ENCODE results near the gene CDK14.

DNA sequence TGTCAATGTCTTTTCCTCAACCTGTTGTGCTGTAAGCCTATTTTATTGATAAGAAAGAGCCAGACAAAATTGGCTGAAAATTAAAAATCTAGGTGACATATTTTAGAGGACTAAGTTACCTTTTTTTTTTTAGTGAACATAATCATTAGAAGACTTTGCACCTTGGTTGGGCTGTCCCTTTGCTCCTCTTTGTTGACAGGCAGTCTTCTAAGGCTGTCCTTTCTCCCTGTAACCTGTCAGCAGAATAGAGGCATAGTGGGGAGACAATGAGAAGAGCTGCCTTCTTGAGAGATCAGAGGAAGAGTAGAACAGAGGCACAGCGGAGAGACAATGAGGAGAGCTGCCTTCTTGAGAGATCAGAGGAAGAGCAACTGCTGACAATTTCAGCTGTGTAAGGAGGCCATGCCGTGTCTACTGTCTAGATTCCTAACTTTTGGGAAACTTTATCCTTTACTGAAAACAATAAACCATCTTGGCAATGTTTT, 429.8 kb downstream of the CDK14 start:
- TF ChIP-seq POLR2AphosphoS5 (IDR thresholded peaks at IDR 0.05) (no peak), EP300 (IDR thresholded peaks at IDR 0.05) (no peak)
- TF ChIP-seq, protein P1, sequence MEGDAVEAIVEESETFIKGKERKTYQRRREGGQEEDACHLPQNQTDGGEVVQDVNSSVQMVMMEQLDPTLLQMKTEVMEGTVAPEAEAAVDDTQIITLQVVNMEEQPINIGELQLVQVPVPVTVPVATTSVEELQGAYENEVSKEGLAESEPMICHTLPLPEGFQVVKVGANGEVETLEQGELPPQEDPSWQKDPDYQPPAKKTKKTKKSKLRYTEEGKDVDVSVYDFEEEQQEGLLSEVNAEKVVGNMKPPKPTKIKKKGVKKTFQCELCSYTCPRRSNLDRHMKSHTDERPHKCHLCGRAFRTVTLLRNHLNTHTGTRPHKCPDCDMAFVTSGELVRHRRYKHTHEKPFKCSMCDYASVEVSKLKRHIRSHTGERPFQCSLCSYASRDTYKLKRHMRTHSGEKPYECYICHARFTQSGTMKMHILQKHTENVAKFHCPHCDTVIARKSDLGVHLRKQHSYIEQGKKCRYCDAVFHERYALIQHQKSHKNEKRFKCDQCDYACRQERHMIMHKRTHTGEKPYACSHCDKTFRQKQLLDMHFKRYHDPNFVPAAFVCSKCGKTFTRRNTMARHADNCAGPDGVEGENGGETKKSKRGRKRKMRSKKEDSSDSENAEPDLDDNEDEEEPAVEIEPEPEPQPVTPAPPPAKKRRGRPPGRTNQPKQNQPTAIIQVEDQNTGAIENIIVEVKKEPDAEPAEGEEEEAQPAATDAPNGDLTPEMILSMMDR (IDR thresholded peaks at IDR 0.05): no peak

All from stomach (tissue), 4 donors.